ENCODE measurements around the gene ROBO1. TPM values are rescaled to one million over a fixed set of nuclear protein-coding genes. Genes with fewer than 3 reads are reported as not detected.

The ROBO1 gene
- total and polyA plus RNA-seq, 2 of the 8 experiments (the other 6 are each of a cell fraction or from before 2014, with no cell fraction given) = 51.4 to 91.0 TPM

GRCh38 chr3:79286882-79287281 lies 480.9 kb downstream of the ROBO1 start:
- Histone ChIP-seq H3K23ac (ENCODE audit: insufficient read length) (no peak overlapping the region), H3K4ac (replicated peaks; ENCODE audit: insufficient read length, low read depth, low read length) (no peak overlapping the region), H3K79me2 (ENCODE audit: control insufficient read depth in 1 of 2, insufficient read depth in 2 of 2, low read length in 2 of 2) (no peaks in the 10 kb centered on the region), H4K91ac (replicated peaks; ENCODE audit: insufficient read length, low read length) (no peak overlapping the region), H3K18ac (ENCODE audit: extremely low read depth, low read length) (no peak overlapping the region), H3K14ac (ENCODE audit: insufficient read length) (no peak overlapping the region), H4K5ac (ENCODE audit: insufficient read length, low read depth, low read length) (no peak overlapping the region), H3K79me1 (ENCODE audit: low read depth, low read length) (no peaks in the 10 kb centered on the region), H2BK15ac (ENCODE audit: low read length) (no peak overlapping the region), H3K23me2 (ENCODE audit: low read depth, low read length) (no peaks in the 10 kb centered on the region), H2BK5ac (ENCODE audit: low read depth, low read length) (no peak overlapping the region), H3K4me1 (replicated peaks in 1 of 4; ENCODE audit: control insufficient read depth in 3 of 4, insufficient read depth in 4 of 4, low read length in 3 of 4) (no peaks in the 10 kb centered on the region), H3K27ac (ENCODE audit: low read depth, low read length) (no peak overlapping the region), H3K56ac (replicated peaks; ENCODE audit: insufficient read length, low read depth, low read length) (no peak overlapping the region), H4K20me1 (replicated peaks in 1 of 2; ENCODE audit: control insufficient read depth in 1 of 2, insufficient read depth in 2 of 2, low read length in 2 of 2) (no peaks in the 10 kb centered on the region), H3K27me3 (replicated peaks in 1 of 4; ENCODE audit: control insufficient read depth in 3 of 4, extremely low read depth in 1 of 4, insufficient read depth in 3 of 4, low read length in 3 of 4) (no peaks in the 10 kb centered on the region), H2AFZ (ENCODE audit: low read length) (no peak overlapping the region), H2AK5ac (ENCODE audit: low read depth, low read length) (no peak overlapping the region), H3K9me3 (ENCODE audit: insufficient read depth in 2 of 2, low read depth in 1 of 2, low read length in 1 of 2) (no peaks in the 10 kb centered on the region), H2BK120ac (replicated peaks; ENCODE audit: low read depth, low read length) (no peak overlapping the region), H2BK12ac (ENCODE audit: low read depth, low read length) (no peak overlapping the region), H3K9ac (replicated peaks in 1 of 4; ENCODE audit: extremely low read depth in 1 of 4, low read depth in 3 of 4, low read length in 3 of 4) (no peak overlapping the region), H3K4me2 (ENCODE audit: insufficient read depth in 1 of 2, low read depth in 2 of 2, low read length in 2 of 2) (no peak overlapping the region), H3K36me3 (ENCODE audit: control insufficient read depth in 2 of 4, insufficient read depth in 4 of 4, low read length in 3 of 4) (no peaks in the 10 kb centered on the region), H3K4me3 (ENCODE audit: extremely low read depth in 1 of 4, insufficient read depth in 2 of 4, low read depth in 3 of 4, low read length in 4 of 4) (no peak overlapping the region), H4K8ac (ENCODE audit: extremely low read depth, insufficient read depth, low read length) (no peak overlapping the region), H2BK20ac (ENCODE audit: low read length) (no peak overlapping the region)
- FAIRE-seq = no peak
- CTCF ChIA-PET (ENCODE audit: partially characterized antibody) = no interaction called here
- DNase-seq (ENCODE audit: low read depth in 1 of 2, low spot score in 2 of 2) = no peak
- WGBS, 2 experiments (ENCODE audit: extremely low coverage in 1 of 2, insufficient coverage in 1 of 2, insufficient read length in 1 of 2, insufficient replicate concordance in 2 of 2, low coverage in 1 of 2, low lambda C conversion rate in 2 of 2, missing lambda C conversion rate in 1 of 2) = 86% methylated on average over 3 of the region's 3 CpGs; no CpG with 5 or more reads in 1 of the 2 experiments
- TF ChIP-seq ASH2L (IDR thresholded peaks at IDR 0.05; ENCODE audit: low read length) (no peak), CHD1 (IDR thresholded peaks at IDR 0.05; ENCODE audit: low read depth, low read length) (no peak), SUZ12 (IDR thresholded peaks at IDR 0.05; ENCODE audit: low read length) (no peak)
- POLR2A ChIA-PET (ENCODE audit: partially characterized antibody) = no interaction called here
